ENCODE measurements around the gene TNXB.
"Not testable (repeated sequence)": the region's sequence is repeated elsewhere in the genome, so short reads cannot be mapped to it uniquely, and the experiment has no call there.

Gene TNXB

DNA sequence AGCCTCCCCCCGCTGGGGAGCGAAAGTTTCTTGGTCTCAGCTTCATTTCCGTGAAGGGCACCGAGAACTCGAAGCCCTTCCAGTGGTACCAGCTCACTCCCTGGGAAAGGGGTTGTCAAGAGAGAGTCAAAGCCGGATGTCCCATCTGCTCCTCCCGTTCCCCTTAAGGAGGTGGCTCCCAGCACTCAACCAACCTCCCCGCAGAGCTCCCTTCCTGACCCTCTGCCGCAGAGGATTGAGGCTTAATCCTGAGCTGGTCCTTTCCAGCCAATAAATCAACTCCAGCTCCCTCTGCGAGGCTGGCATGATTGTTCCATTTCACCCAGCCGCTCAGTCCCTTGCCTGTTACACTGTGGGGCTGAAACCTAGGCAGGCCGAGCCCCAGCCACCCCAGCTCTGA is 100.5 kb downstream of the TNXB start:
- H3K4me1 ChIP-seq (ENCODE audit: control extremely low read depth in 1 of 4, control insufficient read depth in 4 of 4, insufficient read depth in 4 of 4, low read length in 3 of 4); H3K27ac ChIP-seq (ENCODE audit: insufficient read depth in 1 of 2, low read depth in 1 of 2, low read length in 2 of 2, poor library complexity in 1 of 2, severe bottlenecking in 2 of 2); H3K27me3 ChIP-seq (replicated peaks in 2 of 5; ENCODE audit: control insufficient read depth in 4 of 5, insufficient read depth in 5 of 5, low read length in 4 of 5); POLR2A ChIA-PET; H3K36me3 ChIP-seq (ENCODE audit: control insufficient read depth in 4 of 4, insufficient read depth in 4 of 4, low read length in 3 of 4); DNase-seq; H3K4me3 ChIP-seq (ENCODE audit: control insufficient read depth in 1 of 7, extremely low read depth in 1 of 7, insufficient read depth in 4 of 7, low read depth in 2 of 7, low read length in 6 of 7); CTCF ChIA-PET; H3K9me3 ChIP-seq (ENCODE audit: control extremely low read depth in 1 of 5, control insufficient read depth in 4 of 5, insufficient read depth in 2 of 5, low read depth in 1 of 5, low read length in 4 of 5): not testable (repeated sequence)
- 69% methylated on average over 3 of the region's 12 CpGs for WGBS (ENCODE audit: insufficient coverage)

- DNase-seq; H3K9me3 ChIP-seq (ENCODE audit: control extremely low read depth in 1 of 5, control insufficient read depth in 4 of 5, insufficient read depth in 2 of 5, low read depth in 1 of 5, low read length in 4 of 5); H3K36me3 ChIP-seq (ENCODE audit: control insufficient read depth in 4 of 4, insufficient read depth in 4 of 4, low read length in 3 of 4); POLR2A ChIA-PET; H3K27me3 ChIP-seq (replicated peaks in 2 of 5; ENCODE audit: control insufficient read depth in 4 of 5, insufficient read depth in 5 of 5, low read length in 4 of 5); H3K4me1 ChIP-seq (ENCODE audit: control extremely low read depth in 1 of 4, control insufficient read depth in 4 of 4, insufficient read depth in 4 of 4, low read length in 3 of 4); H3K27ac ChIP-seq (ENCODE audit: insufficient read depth in 1 of 2, low read depth in 1 of 2, low read length in 2 of 2, poor library complexity in 1 of 2, severe bottlenecking in 2 of 2); CTCF ChIA-PET; H3K4me3 ChIP-seq (ENCODE audit: control insufficient read depth in 1 of 7, extremely low read depth in 1 of 7, insufficient read depth in 4 of 7, low read depth in 2 of 7, low read length in 6 of 7): not testable (repeated sequence)
- WGBS (ENCODE audit: insufficient coverage): no CpG with 5 or more reads among the region's 24 CpGs
Observed at GRCh38 chr6:32008037-32008436, 101.1 kb downstream of the TNXB start.

DNA sequence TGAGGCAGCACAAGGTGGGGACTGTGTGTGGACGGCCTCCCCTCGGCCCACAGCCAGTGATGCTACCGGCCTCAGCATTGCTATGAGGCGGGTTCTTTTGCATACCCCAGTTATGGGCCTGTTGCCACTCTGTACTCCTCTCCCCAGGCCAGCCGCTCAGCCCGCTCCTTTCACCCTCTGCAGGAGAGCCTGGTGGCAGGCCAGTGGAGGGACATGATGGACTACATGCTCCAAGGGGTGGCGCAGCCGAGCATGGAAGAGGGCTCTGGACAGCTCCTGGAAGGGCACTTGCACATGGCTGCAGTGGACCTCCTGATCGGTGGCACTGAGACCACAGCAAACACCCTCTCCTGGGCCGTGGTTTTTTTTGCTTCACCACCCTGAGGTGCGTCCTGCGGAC is 102.1 kb downstream of the TNXB start:
- CTCF ChIA-PET; H3K27ac ChIP-seq (ENCODE audit: insufficient read depth in 1 of 2, low read depth in 1 of 2, low read length in 2 of 2, poor library complexity in 1 of 2, severe bottlenecking in 2 of 2); H3K4me1 ChIP-seq (ENCODE audit: control extremely low read depth in 1 of 4, control insufficient read depth in 4 of 4, insufficient read depth in 4 of 4, low read length in 3 of 4); H3K27me3 ChIP-seq (replicated peaks in 2 of 5; ENCODE audit: control insufficient read depth in 4 of 5, insufficient read depth in 5 of 5, low read length in 4 of 5); H3K36me3 ChIP-seq (ENCODE audit: control insufficient read depth in 4 of 4, insufficient read depth in 4 of 4, low read length in 3 of 4); H3K4me3 ChIP-seq (ENCODE audit: control insufficient read depth in 1 of 7, extremely low read depth in 1 of 7, insufficient read depth in 4 of 7, low read depth in 2 of 7, low read length in 6 of 7); POLR2A ChIA-PET; H3K9me3 ChIP-seq (ENCODE audit: control extremely low read depth in 1 of 5, control insufficient read depth in 4 of 5, insufficient read depth in 2 of 5, low read depth in 1 of 5, low read length in 4 of 5); DNase-seq: not testable (repeated sequence)
- WGBS (ENCODE audit: insufficient coverage): 87% methylated on average over 5 of the region's 12 CpGs

GRCh38 chr6:32005991-32006529 is 103.1 kb downstream of the TNXB start:
- H3K9me3 ChIP-seq (ENCODE audit: control extremely low read depth in 1 of 5, control insufficient read depth in 4 of 5, insufficient read depth in 2 of 5, low read depth in 1 of 5, low read length in 4 of 5): not testable (repeated sequence)

DNA sequence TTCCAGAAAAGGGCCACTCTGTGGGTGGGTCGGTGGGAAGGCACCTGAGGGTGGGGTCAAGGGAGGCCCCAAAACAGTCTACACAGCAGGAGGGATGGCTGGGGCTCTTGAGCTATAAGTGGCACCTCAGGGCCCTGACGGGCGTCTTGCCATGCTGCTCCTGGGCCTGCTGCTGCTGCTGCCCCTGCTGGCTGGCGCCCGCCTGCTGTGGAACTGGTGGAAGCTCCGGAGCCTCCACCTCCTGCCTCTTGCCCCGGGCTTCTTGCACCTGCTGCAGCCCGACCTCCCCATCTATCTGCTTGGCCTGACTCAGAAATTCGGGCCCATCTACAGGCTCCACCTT is 103.6 kb downstream of the TNXB start:
- POLR2A ChIA-PET: not testable (repeated sequence)

More at GRCh38 chr6:32005991-32006529, 103.1 kb downstream of the TNXB start:
- CTCF ChIA-PET; DNase-seq; H3K27ac ChIP-seq (ENCODE audit: insufficient read depth in 1 of 2, low read depth in 1 of 2, low read length in 2 of 2, poor library complexity in 1 of 2, severe bottlenecking in 2 of 2); H3K36me3 ChIP-seq (ENCODE audit: control insufficient read depth in 4 of 4, insufficient read depth in 4 of 4, low read length in 3 of 4); H3K4me3 ChIP-seq (ENCODE audit: control insufficient read depth in 1 of 7, extremely low read depth in 1 of 7, insufficient read depth in 4 of 7, low read depth in 2 of 7, low read length in 6 of 7); POLR2A ChIA-PET; H3K4me1 ChIP-seq (ENCODE audit: control extremely low read depth in 1 of 4, control insufficient read depth in 4 of 4, insufficient read depth in 4 of 4, low read length in 3 of 4); H3K27me3 ChIP-seq (replicated peaks in 2 of 5; ENCODE audit: control insufficient read depth in 4 of 5, insufficient read depth in 5 of 5, low read length in 4 of 5): not testable (repeated sequence)
- WGBS (ENCODE audit: insufficient coverage): 80% methylated on average over 1 of the region's 8 CpGs

GRCh38 chr6:32004864-32005537 is 104.1 kb downstream of the TNXB start:
- CTCF ChIA-PET; POLR2A ChIA-PET; H3K36me3 ChIP-seq (ENCODE audit: control insufficient read depth in 4 of 4, insufficient read depth in 4 of 4, low read length in 3 of 4); H3K4me3 ChIP-seq (ENCODE audit: control insufficient read depth in 1 of 7, extremely low read depth in 1 of 7, insufficient read depth in 4 of 7, low read depth in 2 of 7, low read length in 6 of 7); DNase-seq; H3K27me3 ChIP-seq (replicated peaks in 2 of 5; ENCODE audit: control insufficient read depth in 4 of 5, insufficient read depth in 5 of 5, low read length in 4 of 5); H3K9me3 ChIP-seq (ENCODE audit: control extremely low read depth in 1 of 5, control insufficient read depth in 4 of 5, insufficient read depth in 2 of 5, low read depth in 1 of 5, low read length in 4 of 5); H3K4me1 ChIP-seq (ENCODE audit: control extremely low read depth in 1 of 4, control insufficient read depth in 4 of 4, insufficient read depth in 4 of 4, low read length in 3 of 4); H3K27ac ChIP-seq (ENCODE audit: insufficient read depth in 1 of 2, low read depth in 1 of 2, low read length in 2 of 2, poor library complexity in 1 of 2, severe bottlenecking in 2 of 2): not testable (repeated sequence)
- WGBS (ENCODE audit: insufficient coverage): 79% methylated on average over 5 of the region's 13 CpGs

More for the DNA sequence above, 103.6 kb downstream of the TNXB start:
- H3K27me3 ChIP-seq (replicated peaks in 2 of 5; ENCODE audit: control insufficient read depth in 4 of 5, insufficient read depth in 5 of 5, low read length in 4 of 5); H3K27ac ChIP-seq (ENCODE audit: insufficient read depth in 1 of 2, low read depth in 1 of 2, low read length in 2 of 2, poor library complexity in 1 of 2, severe bottlenecking in 2 of 2); H3K4me3 ChIP-seq (ENCODE audit: control insufficient read depth in 1 of 7, extremely low read depth in 1 of 7, insufficient read depth in 4 of 7, low read depth in 2 of 7, low read length in 6 of 7); H3K4me1 ChIP-seq (ENCODE audit: control extremely low read depth in 1 of 4, control insufficient read depth in 4 of 4, insufficient read depth in 4 of 4, low read length in 3 of 4); CTCF ChIA-PET; DNase-seq; H3K36me3 ChIP-seq (ENCODE audit: control insufficient read depth in 4 of 4, insufficient read depth in 4 of 4, low read length in 3 of 4); H3K9me3 ChIP-seq (ENCODE audit: control extremely low read depth in 1 of 5, control insufficient read depth in 4 of 5, insufficient read depth in 2 of 5, low read depth in 1 of 5, low read length in 4 of 5): not testable (repeated sequence)
- WGBS (ENCODE audit: insufficient coverage): 97% methylated on average over 4 of the region's 9 CpGs

DNA sequence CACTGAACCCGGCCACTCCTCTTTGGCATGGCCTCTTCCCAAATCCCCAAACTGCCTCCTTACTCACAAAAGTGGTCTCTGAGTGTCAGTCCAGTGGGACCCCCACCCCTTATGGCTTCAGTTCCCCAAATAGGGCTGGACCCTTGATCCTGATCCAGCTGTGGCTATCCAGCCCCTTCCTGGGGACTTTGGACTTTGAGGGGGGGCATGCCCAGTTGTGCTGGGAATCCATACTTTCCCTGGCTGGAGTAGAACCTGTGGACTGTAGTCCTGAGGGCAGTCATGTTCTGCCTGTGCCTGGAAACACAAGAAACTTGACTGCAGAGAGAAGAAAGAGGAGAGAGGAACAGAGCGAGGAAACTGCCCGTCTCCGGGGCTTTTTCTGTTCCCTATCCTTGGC is 104.7 kb downstream of the TNXB start:
- WGBS (ENCODE audit: insufficient coverage): no CpG with 5 or more reads among the region's 4 CpGs
- CTCF ChIA-PET; H3K27ac ChIP-seq (ENCODE audit: insufficient read depth in 1 of 2, low read depth in 1 of 2, low read length in 2 of 2, poor library complexity in 1 of 2, severe bottlenecking in 2 of 2); H3K4me1 ChIP-seq (ENCODE audit: control extremely low read depth in 1 of 4, control insufficient read depth in 4 of 4, insufficient read depth in 4 of 4, low read length in 3 of 4); H3K9me3 ChIP-seq (ENCODE audit: control extremely low read depth in 1 of 5, control insufficient read depth in 4 of 5, insufficient read depth in 2 of 5, low read depth in 1 of 5, low read length in 4 of 5); H3K27me3 ChIP-seq (replicated peaks in 2 of 5; ENCODE audit: control insufficient read depth in 4 of 5, insufficient read depth in 5 of 5, low read length in 4 of 5); H3K4me3 ChIP-seq (ENCODE audit: control insufficient read depth in 1 of 7, extremely low read depth in 1 of 7, insufficient read depth in 4 of 7, low read depth in 2 of 7, low read length in 6 of 7); POLR2A ChIA-PET; H3K36me3 ChIP-seq (ENCODE audit: control insufficient read depth in 4 of 4, insufficient read depth in 4 of 4, low read length in 3 of 4): not testable (repeated sequence)
- DNase-seq: peak in 1 of 3 donors; percentile 0

All from common myeloid progenitor, CD34-positive (primary cell).